GM12801 (cell line): ENCODE results near the gene CNNM3.

Source experiments
- CTCF ChIP-seq: IDR thresholded peaks from one replicate; pipeline ENCODE4 v1.5.1; 2011; ENCODE audit warnings: control low read depth; ENCODE audit not compliant: insufficient read length; ENCODE audit errors: extremely low read depth

CNNM3 gene

GRCh38 chr2:96848264-96848663 is 32.2 kb downstream of the CNNM3 start:
- TF ChIP-seq CTCF, result no peak

DNA sequence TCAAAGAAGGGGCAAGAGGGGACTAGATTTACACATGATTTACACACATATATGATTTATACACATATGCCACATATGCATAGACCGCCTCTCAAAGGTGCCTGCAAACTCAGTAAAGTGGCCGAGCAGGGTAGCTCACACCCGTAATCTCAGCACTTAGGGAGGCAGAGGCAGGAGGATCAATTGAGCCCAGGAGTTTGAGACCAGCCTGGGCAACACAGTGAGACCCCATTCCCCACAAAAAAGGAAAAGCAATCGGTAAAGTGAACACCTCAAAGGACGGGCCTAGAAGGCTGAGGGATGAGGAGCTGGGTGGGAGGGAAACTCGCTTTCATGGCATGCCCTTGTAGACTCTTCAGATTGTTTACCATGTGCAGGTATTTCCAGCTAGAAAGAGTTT is 36.6 kb downstream of the CNNM3 start:
- TF ChIP-seq CTCF, result no peak

GRCh38 chr2:96853321-96853720 is 37.3 kb downstream of the CNNM3 start:
- TF ChIP-seq CTCF, result no peak

- TF ChIP-seq CTCF, result no peak
Measured at GRCh38 chr2:96856776-96857666, 41.0 kb downstream of the CNNM3 start.

DNA sequence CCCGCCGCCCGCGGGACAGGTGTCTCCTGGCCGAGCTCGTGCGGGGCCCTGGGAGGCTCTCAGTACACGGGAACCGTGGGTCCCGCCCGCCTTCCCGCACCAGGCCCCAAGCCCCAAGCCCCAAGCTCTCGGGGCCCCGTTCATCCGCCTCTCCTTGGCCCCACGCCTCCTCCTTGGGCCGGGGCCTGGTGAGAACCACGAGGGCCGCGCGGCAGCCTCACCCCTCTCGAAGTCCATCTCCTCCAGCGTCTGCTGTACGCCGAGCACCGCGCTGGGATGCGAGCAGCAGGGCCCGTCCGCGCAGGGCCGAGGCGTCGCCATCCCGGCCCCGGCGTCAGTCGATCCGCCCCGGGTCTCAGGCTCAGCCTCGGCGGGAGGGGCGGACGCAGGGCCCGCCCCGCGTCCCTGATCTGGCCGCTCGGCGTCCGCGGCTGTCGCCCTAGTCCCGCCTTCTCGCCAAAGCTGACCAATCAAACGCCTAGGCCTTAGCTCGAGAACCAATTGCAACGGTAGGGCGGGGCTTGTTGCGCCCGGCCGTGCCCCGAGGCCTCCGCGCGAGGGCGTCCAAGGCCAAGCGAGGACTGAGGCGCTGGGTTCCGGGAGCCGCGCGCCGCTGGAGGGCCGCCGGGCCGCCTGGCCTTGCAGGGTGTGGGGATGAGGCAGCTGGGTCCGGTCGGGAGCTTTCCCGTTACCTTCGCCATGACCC is 41.8 kb downstream of the CNNM3 start, which contains the start of gene ANKRD39:
ANKRD39 (minus strand) TSS at position 350 of the 706 bp plus-strand sequence; CDS start at position 321, 29 bp downstream.
- TF ChIP-seq CTCF, result no peak

DNA sequence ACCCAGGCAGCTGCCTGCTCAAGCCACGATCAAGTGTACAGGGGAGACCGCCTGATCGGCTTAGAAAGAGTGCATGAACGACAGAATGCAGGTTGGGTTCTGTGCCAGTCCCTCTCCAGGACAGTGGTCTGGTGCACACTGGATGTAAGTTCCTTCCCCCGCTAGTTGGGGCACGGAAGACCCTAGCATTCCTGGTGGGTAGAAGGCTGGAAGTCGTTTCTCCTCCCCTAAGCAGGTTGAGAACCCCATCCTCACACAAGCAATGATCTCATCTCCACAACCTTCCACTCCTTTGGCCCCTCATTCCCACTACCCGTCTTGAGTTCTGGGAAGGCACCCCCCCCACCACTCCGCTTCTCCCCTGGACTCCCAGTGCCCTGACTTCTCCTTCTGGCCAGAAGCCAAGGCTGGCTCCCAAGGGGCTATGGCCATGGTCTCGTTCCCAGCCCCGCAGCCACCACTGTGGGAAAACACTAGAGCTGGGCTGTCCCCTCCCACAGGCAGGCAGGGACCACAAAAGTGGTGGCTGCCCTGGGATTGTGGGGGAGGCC is 43.1 kb downstream of the CNNM3 start:
- TF ChIP-seq CTCF, result no peak

DNA sequence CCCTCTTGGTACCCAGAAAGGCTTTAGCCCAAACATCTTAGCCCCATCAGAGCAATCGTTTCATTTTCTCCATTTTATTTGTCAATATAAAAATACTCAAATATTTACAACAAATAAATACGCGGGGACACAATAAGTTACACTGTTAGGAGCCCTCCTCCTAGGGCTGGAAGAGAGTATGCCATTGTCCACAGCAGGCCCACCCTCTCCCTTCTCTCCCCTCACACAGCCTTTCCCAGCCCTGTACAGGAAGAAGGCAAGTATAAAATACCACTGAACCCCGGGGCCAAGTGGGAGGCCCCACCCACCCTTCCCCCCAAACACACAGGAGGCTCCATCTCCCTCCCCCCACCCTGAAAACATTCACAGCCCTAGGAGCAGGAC is 43.6 kb downstream of the CNNM3 start:
- TF ChIP-seq CTCF, result no peak
